SIG-M5 treated with dmso at 0.1 percent for 504 hours (cell line): ENCODE data around the gene ZNF609.

Experiments used
- DNase-seq: peaks from one replicate; lab custom pipeline; 2025; ENCODE audit not compliant: unreplicated experiment; lab: John Stamatoyannopoulos, UW

Gene ZNF609

DNA sequence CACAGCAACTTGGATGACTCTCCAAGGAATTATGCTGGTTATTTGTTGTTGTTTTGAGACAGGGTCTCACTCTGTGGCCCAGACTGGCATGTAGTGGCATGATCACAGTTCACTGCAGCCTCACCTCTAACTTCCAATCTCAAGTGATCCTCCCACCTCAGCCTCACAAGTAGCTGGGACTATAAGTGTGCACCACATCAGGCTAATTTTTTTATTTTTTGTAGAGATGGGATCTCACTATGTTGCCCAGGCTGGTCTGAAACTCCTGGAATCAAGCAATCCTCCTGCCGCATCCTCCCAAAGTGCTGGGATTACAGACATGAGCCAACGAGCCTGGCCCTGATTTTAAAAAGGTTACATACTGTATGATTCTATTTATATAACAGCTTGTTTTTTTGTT lies 252.0 kb downstream of the ZNF609 start:
- DNase-seq, result no peak

DNA sequence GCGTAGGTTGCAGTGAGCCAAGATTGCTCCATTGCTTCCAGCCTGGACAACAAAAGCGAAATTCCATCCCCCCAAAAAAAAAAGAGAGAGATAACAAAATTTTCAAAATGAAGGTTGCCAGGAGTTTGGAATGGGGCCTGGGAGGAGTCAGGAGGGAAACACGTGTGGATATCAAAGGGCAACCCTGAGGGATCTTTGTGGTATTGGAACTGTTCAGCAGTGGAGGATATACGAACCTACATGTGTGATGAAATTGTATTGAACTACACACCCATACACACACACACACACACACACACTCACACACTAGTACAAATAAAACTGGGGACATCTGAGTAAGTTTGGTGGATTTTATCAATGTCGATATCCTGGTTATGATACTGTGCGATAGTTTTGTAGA lies 253.2 kb downstream of the ZNF609 start:
- no peak for DNase-seq

DNA sequence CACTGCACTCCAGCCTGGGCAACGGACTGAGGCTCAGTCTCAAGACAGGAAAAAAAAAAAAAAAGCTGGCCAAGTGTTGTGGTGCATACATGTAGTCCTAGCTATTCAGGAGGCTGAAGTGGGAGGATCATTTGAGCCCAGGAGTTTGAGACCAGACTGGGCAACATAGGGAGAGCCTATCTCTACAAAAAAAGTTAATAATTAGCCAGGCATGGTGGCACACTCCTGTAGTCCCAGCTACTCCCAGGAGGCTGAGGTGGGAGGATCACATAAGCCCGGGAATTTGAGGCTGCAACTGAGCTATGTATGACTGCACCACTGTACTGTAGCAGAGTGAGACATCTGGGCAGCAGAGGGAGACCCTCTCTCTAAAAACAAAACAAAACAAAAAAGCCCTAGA lies 256.1 kb downstream of the ZNF609 start:
- no peak for DNase-seq

DNA sequence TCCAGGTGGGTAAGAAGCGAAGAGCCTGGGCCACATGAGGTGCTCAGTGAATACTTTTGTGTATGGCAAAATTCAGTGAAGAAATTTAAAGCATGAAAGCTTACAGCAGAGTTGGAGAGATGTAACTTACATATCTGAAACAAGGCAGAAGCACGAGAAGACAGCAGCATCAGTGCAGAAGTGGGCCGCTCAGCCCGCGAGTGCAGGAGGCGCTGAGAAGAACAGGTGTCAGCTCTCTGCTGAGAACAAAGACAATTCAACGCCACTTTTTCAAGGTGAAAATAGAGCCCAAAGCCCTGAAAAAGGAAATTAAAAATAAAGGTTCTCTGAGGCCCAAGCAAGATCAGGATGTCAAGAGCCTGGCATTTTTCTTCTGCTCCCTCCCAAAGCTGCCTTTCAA lies 256.8 kb downstream of the ZNF609 start:
- DNase-seq, result no peak

DNA sequence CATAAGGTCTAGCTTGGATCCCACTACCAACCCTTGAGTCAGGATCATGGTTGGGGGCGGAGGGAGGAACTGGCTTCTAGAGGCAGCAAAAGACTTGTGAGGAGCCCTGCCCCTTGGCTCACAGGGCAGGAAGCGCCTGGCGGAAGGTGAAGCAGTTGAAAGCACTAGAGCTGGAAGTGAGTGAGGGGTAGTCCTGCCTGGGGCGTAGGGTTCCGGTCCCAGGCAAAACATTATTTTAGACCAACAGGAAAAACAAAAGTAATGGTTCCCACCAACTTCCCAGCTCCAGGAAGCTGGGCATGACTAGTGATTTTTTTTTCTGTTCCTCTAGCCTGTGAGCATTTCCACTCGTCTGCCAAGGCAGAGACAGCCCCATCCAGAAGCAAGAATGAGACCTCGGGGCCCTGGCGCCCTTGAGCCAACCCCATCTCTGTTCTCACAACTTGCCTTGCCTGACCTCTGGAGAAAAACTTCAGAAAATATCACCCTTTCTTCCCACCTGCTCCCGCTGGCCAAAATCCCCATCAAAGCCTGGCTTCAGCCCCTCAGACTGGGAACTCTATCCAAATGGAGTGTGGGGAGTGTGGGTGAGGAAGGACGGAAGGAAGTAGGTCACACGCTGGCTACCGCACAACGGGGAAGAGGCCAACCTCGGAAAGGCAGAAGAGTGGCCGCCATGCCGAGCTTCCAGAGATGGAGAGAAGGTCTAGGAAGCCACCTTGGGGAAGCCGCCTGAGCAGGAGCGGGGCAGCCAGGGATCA lies 257.5 kb downstream of the ZNF609 start:
- no peak for DNase-seq

DNA sequence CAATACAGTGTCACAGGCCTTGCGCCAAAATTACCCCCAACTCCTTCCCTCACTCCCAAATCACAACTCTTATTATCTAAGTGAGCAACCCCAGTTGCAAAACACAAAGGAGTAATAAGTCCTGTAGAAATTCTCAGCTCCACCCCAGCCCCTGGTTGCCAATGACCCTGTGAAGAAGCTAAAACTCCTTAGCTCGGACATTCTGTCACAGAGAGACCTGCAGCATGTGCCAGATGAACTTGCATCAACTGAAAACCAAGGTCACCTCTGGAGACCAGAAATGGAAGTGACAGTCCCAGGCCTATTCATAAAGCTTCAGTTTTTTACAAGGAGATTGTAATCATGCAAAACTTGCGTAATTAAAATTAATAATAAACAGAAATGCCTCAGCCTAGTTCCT lies 259.8 kb downstream of the ZNF609 start:
- no peak for DNase-seq

DNA sequence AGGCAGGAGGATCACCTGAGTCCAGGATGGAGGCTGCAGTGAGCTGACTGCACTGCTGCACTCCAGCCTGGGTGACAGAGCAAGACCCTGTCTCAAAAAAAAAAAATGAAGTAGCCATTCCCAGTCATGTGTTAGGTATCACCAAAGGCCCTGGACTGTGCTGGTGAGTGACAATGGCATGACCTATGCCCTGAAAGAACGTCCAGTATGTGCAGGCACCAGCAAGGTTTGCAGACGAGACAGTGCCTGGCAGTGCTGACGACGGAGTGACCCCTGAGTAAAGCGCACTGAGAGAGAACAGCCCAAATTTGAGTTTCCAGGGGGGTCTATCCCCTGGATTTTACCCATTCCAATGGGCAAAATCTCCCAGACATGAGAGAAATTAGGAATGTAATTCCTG lies 269.8 kb downstream of the ZNF609 start:
- DNase-seq, result no peak

DNA sequence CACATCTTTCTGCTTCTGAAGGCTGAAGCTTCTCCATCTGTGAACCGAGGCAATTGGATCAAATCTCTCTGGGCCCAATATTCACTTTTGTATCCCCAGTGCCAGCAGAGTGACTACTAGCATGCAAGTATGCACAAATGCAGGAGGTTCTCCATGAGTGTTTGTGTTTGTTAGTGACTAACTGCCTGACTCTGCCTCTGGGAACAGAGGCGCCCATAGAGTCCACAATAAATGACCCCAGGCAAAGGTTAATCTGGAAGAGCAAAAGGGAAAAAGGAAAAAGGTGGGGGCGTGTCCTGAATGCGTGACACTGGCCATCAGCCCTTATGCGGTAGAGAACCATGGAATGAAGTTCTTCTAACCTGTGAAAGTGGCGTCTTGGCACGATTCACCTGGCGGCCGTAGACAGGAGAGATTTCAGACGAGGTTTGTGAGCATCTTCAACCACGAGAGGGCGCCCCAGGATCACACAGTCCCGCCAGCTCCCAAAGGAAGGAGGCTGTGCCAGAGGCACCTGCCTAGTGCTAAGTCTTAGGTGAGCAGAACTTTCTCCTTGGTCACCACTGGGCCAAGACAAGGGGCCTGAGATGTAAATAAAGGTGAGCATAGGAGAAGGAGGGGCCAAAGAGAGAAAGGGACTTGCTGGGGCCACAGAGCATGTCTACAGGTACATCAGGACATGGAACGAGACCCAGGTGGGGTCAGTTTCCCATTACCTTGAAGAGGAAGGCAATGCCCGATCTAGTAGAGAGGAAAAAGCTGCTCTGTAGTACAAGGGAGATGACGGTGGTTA lies 270.8 kb downstream of the ZNF609 start:
- DNase-seq, result peak; percentile 66

DNA sequence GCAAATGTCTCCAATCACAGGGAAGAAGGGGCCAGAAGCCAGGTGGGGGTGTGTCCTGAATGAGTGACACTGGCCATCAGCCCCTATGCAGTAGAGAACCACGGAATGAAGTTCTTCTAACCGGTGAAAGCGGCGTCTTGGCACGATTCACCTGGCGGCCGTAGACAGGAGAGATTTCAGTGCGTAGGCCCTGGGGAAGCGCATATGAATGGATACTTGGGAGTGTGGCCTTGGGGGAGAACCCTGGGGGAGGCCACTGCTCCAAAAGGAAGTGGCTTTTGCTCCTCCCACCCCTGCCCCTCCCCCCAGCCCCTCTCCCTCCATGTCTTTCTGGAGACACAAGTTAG lies 271.4 kb downstream of the ZNF609 start:
- DNase-seq, result no peak

DNA sequence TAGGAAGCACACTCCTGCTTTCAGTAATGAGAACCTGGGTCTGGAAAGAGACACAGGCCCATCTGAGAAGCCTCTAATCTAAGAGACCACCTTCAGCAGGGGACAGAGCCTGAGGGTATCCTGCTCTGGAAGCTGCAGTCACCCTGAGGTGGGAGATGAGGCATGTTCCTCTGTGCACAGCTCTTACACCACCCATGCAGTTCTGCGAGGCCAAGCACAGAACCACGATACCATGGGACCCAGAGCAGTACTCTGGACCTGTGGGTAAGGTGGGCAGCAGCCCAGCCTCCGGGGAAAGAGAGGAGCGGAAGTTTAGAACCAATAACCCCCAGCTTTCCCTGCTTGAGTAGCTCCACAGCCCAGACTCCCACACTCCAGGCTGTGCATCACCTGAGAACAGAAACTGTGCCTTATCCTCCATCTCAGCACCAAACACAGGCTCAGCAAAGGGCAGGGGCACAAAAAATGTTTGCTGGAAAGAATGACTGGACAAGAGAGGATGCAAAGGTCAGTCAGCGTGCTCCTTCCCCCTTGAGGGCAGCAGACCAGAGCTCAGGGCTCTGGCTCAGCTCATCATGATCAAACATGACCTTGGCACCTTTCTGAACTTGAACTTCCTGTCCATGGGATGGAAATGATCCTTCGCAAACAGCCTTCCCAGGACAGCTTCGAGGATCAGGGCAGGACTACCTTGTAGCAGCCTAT lies 271.9 kb downstream of the ZNF609 start:
- DNase-seq, result no peak
